G401.6 (cell line): ENCODE results near the gene ZNF366.

Source experiments
- FAIRE-seq: peaks from 2 replicates; lab custom pipeline; 2012; peaks lifted over from hg19 to GRCh38; lab: Jason Lieb, UNC

The ZNF366 gene

DNA sequence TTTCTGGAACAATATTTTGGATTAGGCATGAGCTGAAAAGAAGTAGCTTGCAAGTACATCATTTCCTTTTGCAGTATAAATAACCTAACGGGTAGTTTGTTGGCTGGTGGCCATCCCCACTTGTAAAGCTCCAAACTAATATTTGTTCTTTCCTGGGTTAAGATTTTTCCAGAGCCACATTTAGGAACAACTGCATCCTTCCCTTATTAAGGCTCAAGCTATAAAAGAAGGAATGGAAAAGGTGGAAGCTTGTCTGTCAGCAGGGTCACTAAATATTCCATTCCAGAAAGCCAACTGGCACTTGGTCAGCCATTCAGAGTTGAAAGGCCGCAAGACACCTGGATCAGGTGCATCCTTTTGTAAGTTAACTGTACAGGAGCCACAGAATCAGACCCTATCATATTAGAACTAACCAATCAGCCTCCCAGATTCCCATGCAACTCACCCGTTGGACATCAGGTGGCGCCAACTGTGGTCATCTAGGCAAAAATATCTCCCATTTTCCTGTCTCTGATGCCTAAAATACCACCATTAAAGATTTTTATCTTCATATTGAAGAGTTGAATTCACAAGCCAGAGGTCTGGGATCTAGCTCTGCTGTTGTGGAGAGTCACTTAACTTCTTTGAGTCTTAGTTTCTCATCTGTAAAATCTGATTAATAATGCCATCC is 104.1 kb downstream of the ZNF366 start:
- FAIRE-seq = no peak

DNA sequence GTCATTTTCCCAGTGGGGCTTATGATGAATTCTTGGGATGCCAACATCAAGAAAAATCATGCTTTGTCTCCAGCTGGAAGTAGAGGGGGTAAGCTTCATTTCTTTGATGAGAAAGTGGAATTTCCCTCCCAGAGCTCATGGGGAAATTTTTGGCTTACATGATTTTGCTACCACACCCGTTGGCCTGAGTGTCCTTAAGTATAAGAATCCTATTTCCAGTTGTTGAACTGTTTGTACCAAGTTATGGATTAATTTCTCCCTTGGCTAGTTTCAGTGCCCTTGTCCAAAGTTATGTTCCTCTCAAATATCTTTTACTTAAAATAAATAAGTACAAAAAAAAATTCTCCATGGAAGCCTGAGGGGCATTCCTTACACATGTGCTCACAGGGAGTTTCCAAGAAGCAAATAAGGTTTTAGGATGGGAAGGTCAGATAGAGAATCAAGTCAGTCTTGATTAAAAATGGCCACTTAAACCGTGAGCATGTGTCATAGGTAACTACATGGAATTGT is 104.8 kb downstream of the ZNF366 start:
- FAIRE-seq = no peak

DNA sequence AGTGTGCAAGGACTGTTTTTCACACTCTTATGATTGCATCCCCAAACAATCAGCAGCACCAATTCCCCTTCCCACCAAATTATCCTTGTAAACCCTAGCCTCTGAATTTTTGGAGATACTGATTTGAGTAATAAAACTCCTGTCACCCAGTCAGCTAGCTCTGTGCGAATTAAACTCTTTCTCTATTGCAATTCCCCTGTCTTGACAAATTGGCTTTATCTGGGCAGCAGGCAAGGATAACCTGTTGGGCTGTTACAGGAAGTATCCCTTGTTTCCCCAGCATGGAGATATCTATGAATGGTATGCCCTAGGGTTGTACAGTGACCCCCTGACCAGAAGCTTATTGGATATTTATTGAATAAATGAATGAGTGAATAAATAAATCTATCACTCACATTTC is 106.3 kb downstream of the ZNF366 start:
- FAIRE-seq = no peak

DNA sequence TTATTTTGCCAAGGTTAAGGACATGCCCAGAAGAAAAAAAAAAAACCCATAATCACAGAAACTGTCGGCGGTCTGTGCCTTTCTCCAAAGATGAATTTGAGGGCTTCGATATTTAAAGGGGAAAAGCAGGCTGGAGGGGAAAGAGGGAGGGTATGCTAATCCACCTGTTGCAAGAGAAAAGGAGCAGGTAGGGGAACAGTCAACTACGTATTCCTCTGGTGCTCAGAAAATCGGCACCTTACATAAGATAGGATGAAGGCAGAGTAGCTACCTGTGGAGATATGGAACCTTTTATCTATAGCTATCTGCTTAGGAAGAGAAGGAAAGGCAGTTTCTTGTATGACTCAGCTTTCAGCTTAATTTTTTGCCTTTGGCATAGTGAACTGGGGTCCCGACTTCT is 109.4 kb downstream of the ZNF366 start:
- FAIRE-seq = no peak

DNA sequence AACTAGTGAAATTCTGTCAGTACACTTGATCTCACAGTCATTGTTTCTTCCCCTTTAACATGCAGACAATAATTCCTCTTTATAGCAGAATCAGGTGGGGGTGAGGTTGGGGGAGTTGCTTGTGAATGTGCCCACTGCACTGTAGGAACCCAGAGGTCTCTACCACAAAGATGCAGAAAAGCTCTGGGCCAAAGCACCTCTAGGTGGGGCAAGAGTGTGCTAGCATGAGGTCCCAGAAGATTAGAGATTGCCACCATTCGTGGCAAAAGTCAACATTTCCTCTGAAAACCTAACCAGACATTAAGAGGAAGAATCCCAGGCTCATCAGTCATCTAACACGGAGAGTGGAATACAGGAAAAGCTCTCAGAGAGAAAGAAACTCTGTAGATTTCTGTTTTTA is 112.5 kb downstream of the ZNF366 start:
- no peak for FAIRE-seq

DNA sequence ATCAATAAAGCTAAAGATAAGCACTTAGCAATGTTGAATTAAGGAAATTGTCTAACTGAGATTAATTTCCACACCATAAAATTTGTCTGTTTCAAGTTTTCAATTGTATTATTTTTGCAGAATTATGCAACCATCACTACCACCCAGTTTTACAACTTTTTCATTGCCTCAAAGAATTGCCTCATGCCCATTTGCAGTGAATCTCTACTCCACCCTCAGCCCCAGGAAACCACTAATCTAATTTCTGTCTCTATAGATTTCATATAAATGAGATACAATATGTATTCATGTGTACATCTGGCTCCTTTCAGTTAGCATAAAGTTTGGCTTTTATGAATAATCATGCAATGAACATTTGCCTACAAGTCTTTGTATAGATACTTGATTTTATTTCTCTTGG is 114.2 kb downstream of the ZNF366 start:
- no peak for FAIRE-seq
